Body of pancreas (tissue), 4 donors: ENCODE measurements around the gene WDR77. TPM values are rescaled to one million over a fixed set of nuclear protein-coding genes. Genes with fewer than 3 reads are reported as not detected.

Source experiments
- ATAC-seq: fragments of 150-250 bp; one replicate; pipeline ENCODE4 v1.9.1; 2016
- DNase-seq, 4 donors: peaks; one replicate each; pipeline ENCODE4 v3.0.0-alpha.2; 2019
- H3K27ac ChIP-seq, 4 donors: fragments of 200-600 bp; sonication (generic); 1 replicate in 3 of 4; 2 replicates in 1 of 4; pipeline versions ENCODE4 v1.5.1 to v1.6.1; 2016 to 2019; ENCODE audit warnings: mild to moderate bottlenecking in 1 of 4, mixed read lengths in 1 of 4, moderate library complexity in 1 of 4
- H3K27me3 ChIP-seq, 2 donors: fragments of 200-600 bp; sonication (generic); one replicate each; pipeline ENCODE4 v1.6.0; 2016; ENCODE audit warnings: mild to moderate bottlenecking in 1 of 2
- H3K36me3 ChIP-seq, 2 donors: fragments of 200-600 bp; sonication (generic); replicated peaks in 1 of 2; 2 replicates each; pipeline ENCODE4 v1.5.1; 2016; ENCODE audit warnings: low read depth in 2 of 2; ENCODE audit not compliant: insufficient read depth in 1 of 2
- H3K4me1 ChIP-seq: fragments of 200-600 bp; sonication (generic); one replicate; pipeline ENCODE4 v1.6.0; 2016
- H3K4me3 ChIP-seq, 2 donors: fragments of 200-600 bp; sonication (generic); 1 replicate in 1 of 2; 2 replicates in 1 of 2; pipeline ENCODE4 v1.5.1; 2016 to 2019
- H3K9me3 ChIP-seq, 3 donors: fragments of 200-600 bp; sonication (generic); 1 replicate in 2 of 3; 2 replicates in 1 of 3; pipeline ENCODE4 v1.5.1; 2016
- CTCF ChIP-seq, 7 experiments: fragments of 450-650 bp in 4 of 7; fragments of 200-600 bp in 3 of 7; sonication (generic) in 3 of 7; IDR thresholded peaks; one replicate each; pipeline ENCODE4 v1.5.1; 2016 to 2019; ENCODE audit warnings: antibody characterized with exemption in 7 of 7
- POLR2A ChIP-seq, 3 donors: fragments of 450-650 bp; IDR thresholded peaks; one replicate each; pipeline ENCODE4 v1.6.1; 2016; ENCODE audit warnings: antibody characterized with exemption in 3 of 3, mild to moderate bottlenecking in 2 of 3
- WGBS, 2 donors: methylation state at CpG; one replicate each; pipeline ENCODE4 v1.1.5; 2017; 5-methylcytosine and 5-hydroxymethylcytosine counted together
- intact Hi-C: fragments of 100-400 bp; cut with DNase I; formaldehyde crosslinking; loops from one replicate; pipeline ENCODE4 v1.15.1; 2023
- total RNA-seq, 2 donors: library from RNA; depleted of rRNA; stranded (reverse); fragments of >200 nt; gene quantifications; one replicate each; pipeline ENCODE4 v1.1.0, GENCODE V29; 2016

Gene WDR77
- total RNA-seq, 2 donors from 2014 or later, result 14.8 to 18.2 TPM

- intact Hi-C loops, result no loop called here
- Histone ChIP-seq H3K4me1 (no peaks in the 10 kb centered on the region), H3K4me3 (no peak overlapping the region), H3K27ac (no peak overlapping the region), H3K36me3 (no peaks in the 10 kb centered on the region), H3K27me3 (no peaks in the 10 kb centered on the region), H3K9me3 (no peaks in the 10 kb centered on the region)
- no peak for TF ChIP-seq CTCF (IDR thresholded peaks at IDR 0.05)
- no peak for TF ChIP-seq POLR2A (IDR thresholded peaks at IDR 0.05)
- WGBS, 2 donors, result 87 to 96% methylated on average over 3 of the region's 3 CpGs
- no peak for ATAC-seq
- DNase-seq, result no peak
Observed at GRCh38 chr1:111424281-111424680, 24.8 kb downstream of the WDR77 start.

- intact Hi-C loops, result no loop called here
- DNase-seq, result peak in 3 of 4 donors; percentile 46 to 52 (median 49)
- 69 to 71% methylated on average over 9 to 13 of the region's 13 CpGs for WGBS, 2 donors
- peaks cover 1% of the 10 kb centered on the region for H3K4me1 ChIP-seq
- no peaks in the 10 kb centered on the region for H3K27me3 ChIP-seq
- no peak overlapping the region for H3K27ac ChIP-seq
- peak; percentile 48 for ATAC-seq
- H3K9me3 ChIP-seq, result no peaks in the 10 kb centered on the region
- no peaks in the 10 kb centered on the region for H3K36me3 ChIP-seq
- no peak for TF ChIP-seq POLR2A (IDR thresholded peaks at IDR 0.05)
- no peak for TF ChIP-seq CTCF (IDR thresholded peaks at IDR 0.05)
- no peak overlapping the region for H3K4me3 ChIP-seq
Observed at GRCh38 chr1:111422546-111423391, 26.3 kb downstream of the WDR77 start.

GRCh38 chr1:111420377-111420776 is 28.7 kb downstream of the WDR77 start:
- DNase-seq, result no peak
- intact Hi-C loops, result no loop called here

GRCh38 chr1:111419037-111419436 is 30.0 kb downstream of the WDR77 start:
- Histone ChIP-seq H3K36me3 (no peaks in the 10 kb centered on the region), H3K4me3 (no peak overlapping the region), H3K27me3 (no peaks in the 10 kb centered on the region), H3K9me3 (no peaks in the 10 kb centered on the region), H3K4me1 (peaks cover 5% of the 10 kb centered on the region), H3K27ac (no peak overlapping the region)
- DNase-seq (no peak), ATAC-seq (no peak)
- 100% methylated on average over 1 of the region's 1 CpG for WGBS, 2 donors
- TF ChIP-seq CTCF (IDR thresholded peaks at IDR 0.05), result no peak
- TF ChIP-seq POLR2A (IDR thresholded peaks at IDR 0.05), result no peak
- intact Hi-C loops, result no loop called here

More at GRCh38 chr1:111420377-111420776, 28.7 kb downstream of the WDR77 start:
- no peaks in the 10 kb centered on the region for H3K27me3 ChIP-seq
- H3K4me3 ChIP-seq, result no peak overlapping the region
- WGBS, 2 donors, result 76 to 81% methylated on average over 5 of the region's 5 CpGs
- ATAC-seq, result no peak
- no peaks in the 10 kb centered on the region for H3K36me3 ChIP-seq
- no peak overlapping the region for H3K27ac ChIP-seq
- TF ChIP-seq POLR2A (IDR thresholded peaks at IDR 0.05) (no peak), CTCF (IDR thresholded peaks at IDR 0.05) (no peak)
- H3K4me1 ChIP-seq, result peaks cover 5% of the 10 kb centered on the region
- no peaks in the 10 kb centered on the region for H3K9me3 ChIP-seq

GRCh38 chr1:111417755-111418154 is 31.3 kb downstream of the WDR77 start:
- intact Hi-C loops, result no loop called here
- WGBS, 2 donors, result 67 to 91% methylated on average over 1 of the region's 1 CpG
- no peaks in the 10 kb centered on the region for H3K9me3 ChIP-seq
- ATAC-seq (no peak), DNase-seq (no peak)
- H3K36me3 ChIP-seq, result no peaks in the 10 kb centered on the region
- H3K27me3 ChIP-seq, result no peaks in the 10 kb centered on the region
- TF ChIP-seq CTCF (IDR thresholded peaks at IDR 0.05) (no peak), POLR2A (IDR thresholded peaks at IDR 0.05) (no peak)
- peaks cover 5% of the 10 kb centered on the region for H3K4me1 ChIP-seq
- no peak overlapping the region for H3K27ac ChIP-seq
- H3K4me3 ChIP-seq, result no peak overlapping the region
